Measurements from ENCODE around the gene FARP1.

The FARP1 gene

GRCh38 chr13:98339684-98340425, 197.0 kb downstream of the FARP1 start:
- H3K4me3 Mint-ChIP-seq, result no peak overlapping the region
- no peak overlapping the region for H3K27ac Mint-ChIP-seq
- H3K4me1 Mint-ChIP-seq, result no peaks in the 10 kb centered on the region
- CTCF ChIA-PET, result no interaction called here
- H3K9me3 Mint-ChIP-seq, result no peaks in the 10 kb centered on the region
- H3K36me3 Mint-ChIP-seq, result no peaks in the 10 kb centered on the region
- peaks cover 7% of the 10 kb centered on the region for H3K27me3 Mint-ChIP-seq
- DNase-seq, result no peak

GRCh38 chr13:98342953-98343352, 200.1 kb downstream of the FARP1 start:
- CTCF ChIA-PET, result no interaction called here
- Mint-ChIP-seq H3K9me3 (no peaks in the 10 kb centered on the region), H3K36me3 (no peaks in the 10 kb centered on the region), H3K4me3 (no peak overlapping the region), H3K4me1 (no peaks in the 10 kb centered on the region), H3K27ac (no peak overlapping the region), H3K27me3 (peaks cover 7% of the 10 kb centered on the region)
- no peak for DNase-seq

- Mint-ChIP-seq H3K27ac (no peak overlapping the region), H3K36me3 (no peaks in the 10 kb centered on the region), H3K4me3 (no peak overlapping the region), H3K27me3 (peaks cover 7% of the 10 kb centered on the region), H3K4me1 (no peaks in the 10 kb centered on the region), H3K9me3 (no peaks in the 10 kb centered on the region)
- no peak for DNase-seq
- CTCF ChIA-PET, result no interaction called here
Measured at GRCh38 chr13:98343461-98343860, 200.6 kb downstream of the FARP1 start.

GRCh38 chr13:98344392-98344791, 201.5 kb downstream of the FARP1 start:
- Mint-ChIP-seq H3K27me3 (peaks cover 7% of the 10 kb centered on the region), H3K4me1 (no peaks in the 10 kb centered on the region), H3K4me3 (no peak overlapping the region), H3K9me3 (no peaks in the 10 kb centered on the region), H3K27ac (no peak overlapping the region), H3K36me3 (no peaks in the 10 kb centered on the region)
- CTCF ChIA-PET, result interaction anchor here (1.1 to 1.6 kb wide), 2 partner anchors 10 to 308 kb away, joined by 3 to 4 read pairs; no protein-coding TSS in a partner anchor
- DNase-seq, result no peak

- H3K9me3 Mint-ChIP-seq, result no peaks in the 10 kb centered on the region
- H3K4me1 Mint-ChIP-seq, result no peaks in the 10 kb centered on the region
- no peak overlapping the region for H3K27ac Mint-ChIP-seq
- CTCF ChIA-PET, result interaction anchor here (1.1 to 1.6 kb wide), 3 partner anchors 9 to 354 kb away, joined by 3 to 4 read pairs (median 4); no protein-coding TSS in a partner anchor
- H3K27me3 Mint-ChIP-seq, result peaks cover 7% of the 10 kb centered on the region
- no peaks in the 10 kb centered on the region for H3K36me3 Mint-ChIP-seq
- no peak overlapping the region for H3K4me3 Mint-ChIP-seq
- DNase-seq, result no peak
Measured at GRCh38 chr13:98345107-98345935, 202.4 kb downstream of the FARP1 start.

- no peak for DNase-seq
- no peaks in the 10 kb centered on the region for H3K9me3 Mint-ChIP-seq
- no peak overlapping the region for H3K4me3 Mint-ChIP-seq
- H3K27me3 Mint-ChIP-seq, result peaks cover 3% of the 10 kb centered on the region
- no peaks in the 10 kb centered on the region for H3K4me1 Mint-ChIP-seq
- no peak overlapping the region for H3K27ac Mint-ChIP-seq
- no peaks in the 10 kb centered on the region for H3K36me3 Mint-ChIP-seq
- CTCF ChIA-PET, result interaction anchor here (0.6 kb wide), 1 partner anchor 274 kb away, joined by 3 read pairs; no protein-coding TSS in a partner anchor
Measured at GRCh38 chr13:98346904-98347636, 204.2 kb downstream of the FARP1 start.

GRCh38 chr13:98347756-98348155, 204.9 kb downstream of the FARP1 start:
- H3K36me3 Mint-ChIP-seq, result no peaks in the 10 kb centered on the region
- CTCF ChIA-PET, result no interaction called here

GRCh38 chr13:98348466-98349200, 205.7 kb downstream of the FARP1 start:
- peaks cover 3% of the 10 kb centered on the region for H3K27me3 Mint-ChIP-seq
- H3K9me3 Mint-ChIP-seq, result no peaks in the 10 kb centered on the region
- no peaks in the 10 kb centered on the region for H3K4me1 Mint-ChIP-seq
- no peak for DNase-seq
- CTCF ChIA-PET, result no interaction called here
- no peak overlapping the region for H3K27ac Mint-ChIP-seq
- H3K4me3 Mint-ChIP-seq, result no peak overlapping the region
- H3K36me3 Mint-ChIP-seq, result no peaks in the 10 kb centered on the region

More at GRCh38 chr13:98347756-98348155, 204.9 kb downstream of the FARP1 start:
- Mint-ChIP-seq H3K4me3 (no peak overlapping the region), H3K27ac (no peak overlapping the region), H3K4me1 (no peaks in the 10 kb centered on the region), H3K27me3 (peaks cover 3% of the 10 kb centered on the region), H3K9me3 (no peaks in the 10 kb centered on the region)
- no peak for DNase-seq

GRCh38 chr13:98349731-98350305, 206.9 kb downstream of the FARP1 start:
- no peaks in the 10 kb centered on the region for H3K27me3 Mint-ChIP-seq
- CTCF ChIA-PET, result no interaction called here

GRCh38 chr13:98350746-98351330, 207.9 kb downstream of the FARP1 start:
- H3K4me1 Mint-ChIP-seq, result no peaks in the 10 kb centered on the region
- DNase-seq, result no peak
- H3K36me3 Mint-ChIP-seq, result no peaks in the 10 kb centered on the region
- CTCF ChIA-PET, result no interaction called here
- no peak overlapping the region for H3K4me3 Mint-ChIP-seq
- H3K27me3 Mint-ChIP-seq, result no peaks in the 10 kb centered on the region
- no peaks in the 10 kb centered on the region for H3K9me3 Mint-ChIP-seq
- H3K27ac Mint-ChIP-seq, result no peak overlapping the region

More at GRCh38 chr13:98349731-98350305, 206.9 kb downstream of the FARP1 start:
- no peak overlapping the region for H3K4me3 Mint-ChIP-seq
- H3K27ac Mint-ChIP-seq, result no peak overlapping the region
- no peaks in the 10 kb centered on the region for H3K4me1 Mint-ChIP-seq
- no peaks in the 10 kb centered on the region for H3K36me3 Mint-ChIP-seq
- no peak for DNase-seq
- no peaks in the 10 kb centered on the region for H3K9me3 Mint-ChIP-seq

GRCh38 chr13:98351636-98352035, 208.7 kb downstream of the FARP1 start:
- CTCF ChIA-PET, result no interaction called here

GRCh38 chr13:98352226-98352625, 209.3 kb downstream of the FARP1 start:
- H3K27ac Mint-ChIP-seq, result no peak overlapping the region
- CTCF ChIA-PET, result no interaction called here

More at GRCh38 chr13:98351636-98352035, 208.7 kb downstream of the FARP1 start:
- H3K4me1 Mint-ChIP-seq, result no peaks in the 10 kb centered on the region
- no peaks in the 10 kb centered on the region for H3K27me3 Mint-ChIP-seq
- H3K4me3 Mint-ChIP-seq, result no peak overlapping the region
- no peaks in the 10 kb centered on the region for H3K9me3 Mint-ChIP-seq
- H3K36me3 Mint-ChIP-seq, result no peaks in the 10 kb centered on the region
- no peak for DNase-seq
- H3K27ac Mint-ChIP-seq, result no peak overlapping the region

GRCh38 chr13:98353750-98354149, 210.9 kb downstream of the FARP1 start:
- H3K9me3 Mint-ChIP-seq, result no peaks in the 10 kb centered on the region
- no peaks in the 10 kb centered on the region for H3K36me3 Mint-ChIP-seq
- no peak overlapping the region for H3K4me3 Mint-ChIP-seq
- no peak for DNase-seq
- H3K27me3 Mint-ChIP-seq, result peaks cover 5% of the 10 kb centered on the region
- H3K27ac Mint-ChIP-seq, result no peak overlapping the region
- CTCF ChIA-PET, result interaction anchor here (0.7 to 1.4 kb wide), 3 partner anchors 9 to 499 kb away, joined by 3 read pairs; no protein-coding TSS in a partner anchor
- no peaks in the 10 kb centered on the region for H3K4me1 Mint-ChIP-seq

More at GRCh38 chr13:98352226-98352625, 209.3 kb downstream of the FARP1 start:
- H3K4me1 Mint-ChIP-seq, result no peaks in the 10 kb centered on the region
- DNase-seq, result no peak
- no peaks in the 10 kb centered on the region for H3K27me3 Mint-ChIP-seq
- no peaks in the 10 kb centered on the region for H3K9me3 Mint-ChIP-seq
- H3K4me3 Mint-ChIP-seq, result no peak overlapping the region
- no peaks in the 10 kb centered on the region for H3K36me3 Mint-ChIP-seq

All from activated naive CD4-positive, alpha-beta T cell treated with anti-CD3 and anti-CD28 coated beads, Interleukin-2, amount 10 ng/mL, durations not matched to agents 7 days and 5 days (primary cell).